Hematopoietic multipotent progenitor cell treated with erythropoietin and hydrocortisone succinate and interleukin-3 and kit ligand, for 8 days (in vitro differentiated cells): ENCODE measurements around the gene ADAMTS2.

ENCODE experiments used
- DNase-seq: peaks from one replicate; pipeline ENCODE4 v3.0.0-alpha.2; 2015

ADAMTS2 gene

GRCh38 chr5:179150011-179150410 lies 195.2 kb downstream of the ADAMTS2 start:
- DNase-seq = no peak

- DNase-seq = no peak
These were observed 196.0 kb downstream of the ADAMTS2 start for GRCh38 chr5:179149278-179149677.

GRCh38 chr5:179148703-179149170 lies 196.5 kb downstream of the ADAMTS2 start:
- DNase-seq = no peak

- no peak for DNase-seq
These were observed 197.1 kb downstream of the ADAMTS2 start for GRCh38 chr5:179147991-179148702.

GRCh38 chr5:179146277-179146676 lies 199.0 kb downstream of the ADAMTS2 start:
- no peak for DNase-seq

- no peak for DNase-seq
These were observed 201.8 kb downstream of the ADAMTS2 start for GRCh38 chr5:179143446-179143845.

GRCh38 chr5:179142434-179143198 lies 202.6 kb downstream of the ADAMTS2 start:
- DNase-seq = no peak

GRCh38 chr5:179141867-179142266 lies 203.4 kb downstream of the ADAMTS2 start:
- DNase-seq = no peak

- DNase-seq = no peak
These were observed 205.0 kb downstream of the ADAMTS2 start for GRCh38 chr5:179140293-179140692.

GRCh38 chr5:179139936-179140235 lies 205.4 kb downstream of the ADAMTS2 start:
- DNase-seq = no peak

- DNase-seq = no peak
These were observed 205.9 kb downstream of the ADAMTS2 start for GRCh38 chr5:179139111-179139935.

- no peak for DNase-seq
These were observed 206.7 kb downstream of the ADAMTS2 start for GRCh38 chr5:179138568-179138925.

GRCh38 chr5:179137643-179138567 lies 207.4 kb downstream of the ADAMTS2 start:
- no peak for DNase-seq

GRCh38 chr5:179137016-179137642 lies 208.1 kb downstream of the ADAMTS2 start:
- DNase-seq = no peak

GRCh38 chr5:179135441-179136215 lies 209.6 kb downstream of the ADAMTS2 start:
- no peak for DNase-seq

- no peak for DNase-seq
These were observed 210.3 kb downstream of the ADAMTS2 start for GRCh38 chr5:179135006-179135405.

GRCh38 chr5:179134511-179134910 lies 210.8 kb downstream of the ADAMTS2 start:
- no peak for DNase-seq

- no peak for DNase-seq
These were observed 212.5 kb downstream of the ADAMTS2 start for GRCh38 chr5:179132586-179133355.

GRCh38 chr5:179131886-179132585 lies 213.2 kb downstream of the ADAMTS2 start:
- DNase-seq = no peak
